C4-2B (cell line): ENCODE results near the gene SLC25A1.

ENCODE experiments used
- CTCF ChIP-seq: fragments of 450-650 bp; conservative IDR thresholded peaks from 2 replicates; pipeline ENCODE4 v1.5.1; 2017; ENCODE audit warnings: mild to moderate bottlenecking
- ZFX ChIP-seq: fragments of 450-650 bp; IDR thresholded peaks from 2 replicates; pipeline ENCODE4 v1.6.1; 2017

- TF ChIP-seq CTCF = no peak
- TF ChIP-seq ZFX = no peak
Measured at GRCh38 chr22:19169002-19169946, 9.3 kb downstream of the SLC25A1 start.
